Measurements from ENCODE around the gene PNLIPRP3.

GRCh38 chr10:116398224-116398623, 29.4 kb upstream of the PNLIPRP3 start:
- TF ChIP-seq EZH2 (IDR thresholded peaks at IDR 0.05; ENCODE audit: low read depth) (no peak), CTCF (conservative IDR thresholded peaks at IDR 0.05) (no peak)
